SK-N-SH treated with all-trans-retinoic acid at 6 μM for 48 hours (cell line): Measurements from ENCODE around the gene C3orf62.

Source experiments
- ATAC-seq: fragments of 200-7000 bp; cut with Tn5 transposase; 3 replicates; pipeline ENCODE4 v1.9.1; 2020; ENCODE audit warnings: mild to moderate bottlenecking, moderate library complexity
- BACH2 ChIP-seq: fragments of 250-450 bp; sonication (Bioruptor Pico); IDR thresholded peaks from 2 replicates; pipeline ENCODE4 v1.9.0; 2021; ENCODE audit warnings: mild to moderate bottlenecking, borderline replicate concordance
- GLIS3 ChIP-seq: fragments of 250-450 bp; sonication (Bioruptor Pico); IDR thresholded peaks from 2 replicates; pipeline ENCODE4 v1.5.0; 2020; ENCODE audit warnings: mild to moderate bottlenecking, moderate library complexity
- ISL1 ChIP-seq: fragments of 250-450 bp; sonication (Bioruptor Pico); IDR thresholded peaks from 2 replicates; pipeline ENCODE4 v2.1.2; 2022; ENCODE audit warnings: mild to moderate bottlenecking, moderate library complexity
- OSR1 ChIP-seq: fragments of 250-450 bp; sonication (Bioruptor Pico); IDR thresholded peaks from 2 replicates; pipeline ENCODE4 v1.8.0; 2022; ENCODE audit warnings: moderate library complexity, mild to moderate bottlenecking, inconsistent platforms
- SNAI2 ChIP-seq: fragments of 250-450 bp; sonication (Bioruptor Pico); IDR thresholded peaks from 2 replicates; pipeline ENCODE4 v1.5.0; 2020; ENCODE audit warnings: mild to moderate bottlenecking, moderate library complexity
- TOX ChIP-seq: fragments of 250-450 bp; sonication (Bioruptor Pico); IDR thresholded peaks from 2 replicates; pipeline ENCODE4 v1.8.0; 2021; ENCODE audit warnings: mild to moderate bottlenecking, moderate library complexity, borderline replicate concordance
- ZC3H10 ChIP-seq: fragments of 250-450 bp; sonication (Bioruptor Pico); IDR thresholded peaks from 2 replicates; pipeline ENCODE4 v1.5.1; 2021; ENCODE audit warnings: mild to moderate bottlenecking, moderate library complexity
- ZFP30 ChIP-seq: fragments of 450-650 bp; formaldehyde crosslinking; IDR thresholded peaks from 2 replicates; pipeline ENCODE4 v1.5.0; 2022; ENCODE audit warnings: mild to moderate bottlenecking, moderate library complexity
- ZNF70 ChIP-seq: fragments of 450-650 bp; formaldehyde crosslinking; IDR thresholded peaks from 2 replicates; pipeline ENCODE4 v1.5.0; 2020; ENCODE audit warnings: mild to moderate bottlenecking, moderate library complexity
- ZNF8 ChIP-seq: fragments of 450-650 bp; formaldehyde crosslinking; IDR thresholded peaks from 2 replicates; pipeline ENCODE4 v1.5.0; 2020; ENCODE audit warnings: mild to moderate bottlenecking, moderate library complexity
- TF ChIP-seq, protein P1 (sequence below): fragments of 250-450 bp; sonication (Bioruptor Pico); IDR thresholded peaks from 2 replicates; pipeline ENCODE4 v1.5.1; 2021; ENCODE audit warnings: mild to moderate bottlenecking, moderate library complexity
- TF ChIP-seq, protein P2 (sequence below): fragments of 250-450 bp; sonication (Bioruptor Pico); IDR thresholded peaks from 2 replicates; pipeline ENCODE4 v1.8.0; 2021; ENCODE audit warnings: low read depth, mild to moderate bottlenecking, moderate library complexity, borderline replicate concordance
- TF ChIP-seq, protein P3 (sequence below): fragments of 250-450 bp; sonication (Bioruptor Pico); IDR thresholded peaks from 2 replicates; pipeline ENCODE4 v1.5.1; 2020; ENCODE audit warnings: low read depth, mild to moderate bottlenecking, moderate library complexity
- TF ChIP-seq, protein P4 (sequence below): fragments of 250-450 bp; sonication (Bioruptor Pico); IDR thresholded peaks from 2 replicates; pipeline ENCODE4 v1.8.0; 2020; ENCODE audit warnings: mild to moderate bottlenecking, moderate library complexity, borderline replicate concordance

The C3orf62 gene

DNA sequence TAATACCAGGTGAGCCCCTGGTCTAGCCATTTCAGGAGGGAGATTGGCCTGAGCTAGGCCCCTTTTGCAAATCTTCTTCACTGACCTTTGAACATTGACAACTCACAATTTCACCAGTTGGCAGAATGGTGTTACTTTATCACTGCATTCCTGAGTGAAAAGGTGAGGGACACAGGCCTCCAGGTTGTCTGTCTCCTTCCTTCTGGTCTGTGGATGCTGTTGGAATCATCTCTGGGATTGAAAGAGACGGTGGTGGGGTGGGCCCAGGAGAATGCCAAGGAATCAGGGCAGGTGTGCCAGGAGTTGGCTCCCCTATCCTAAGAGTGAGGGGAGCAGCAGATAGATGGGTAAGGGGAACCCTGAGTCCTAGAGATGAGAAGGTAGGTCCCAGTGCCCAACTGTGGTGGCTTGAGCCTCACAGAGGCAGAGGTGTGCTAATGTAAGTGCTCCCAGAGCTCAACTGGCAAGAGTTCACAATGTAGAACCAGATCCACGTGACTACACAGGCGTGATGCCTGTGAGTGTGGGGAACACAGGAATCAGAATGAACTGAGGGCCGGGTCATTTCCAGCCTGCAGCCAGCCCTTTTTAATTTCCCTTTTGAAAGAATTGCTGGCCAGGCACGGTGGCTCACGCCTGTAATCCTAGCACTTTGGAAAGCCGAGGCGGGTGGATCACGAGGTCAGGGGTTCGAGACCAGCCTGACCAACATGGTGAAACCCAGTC, 11.2 kb downstream of the C3orf62 start:
- no peak for ATAC-seq
- no peak for TF ChIP-seq ZNF70

DNA sequence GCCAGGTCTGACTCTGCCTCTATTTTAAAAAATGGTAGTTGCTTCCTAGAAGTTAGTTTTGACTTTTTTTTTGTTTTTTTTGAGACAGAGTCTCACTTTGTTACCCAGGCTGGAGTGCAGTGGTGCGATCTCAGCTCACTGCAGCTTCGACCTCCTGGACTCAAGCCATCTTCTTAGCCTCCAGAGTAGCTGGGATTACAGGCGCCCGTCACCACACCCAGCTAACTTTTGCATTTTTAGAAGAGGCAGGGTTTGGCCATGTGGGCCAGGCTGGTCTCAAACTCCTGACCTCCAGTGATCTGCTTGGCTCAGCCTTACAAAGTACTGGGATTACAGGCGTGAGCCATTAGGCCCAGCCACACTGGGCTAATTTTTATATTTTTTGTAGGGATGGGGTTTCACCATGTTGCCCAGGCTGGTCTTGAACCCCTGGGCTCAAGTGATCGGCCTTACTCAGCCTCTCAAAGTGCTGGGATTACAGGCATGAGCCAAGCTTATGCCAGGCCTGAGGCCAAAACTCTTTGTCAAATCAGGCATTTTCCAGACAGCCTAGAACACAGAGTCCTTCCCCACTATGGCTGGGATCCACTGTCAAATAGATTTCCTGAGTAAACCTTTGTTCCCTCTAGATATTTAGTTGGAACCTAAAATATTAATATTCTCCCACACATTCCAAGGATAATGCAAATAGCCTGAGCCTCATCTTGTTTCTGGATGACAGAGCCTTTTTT, 13.7 kb downstream of the C3orf62 start:
- no peak for ATAC-seq
- no peak for TF ChIP-seq ZNF8 (CRISPR knock-in tag)
- TF ChIP-seq, protein P1, sequence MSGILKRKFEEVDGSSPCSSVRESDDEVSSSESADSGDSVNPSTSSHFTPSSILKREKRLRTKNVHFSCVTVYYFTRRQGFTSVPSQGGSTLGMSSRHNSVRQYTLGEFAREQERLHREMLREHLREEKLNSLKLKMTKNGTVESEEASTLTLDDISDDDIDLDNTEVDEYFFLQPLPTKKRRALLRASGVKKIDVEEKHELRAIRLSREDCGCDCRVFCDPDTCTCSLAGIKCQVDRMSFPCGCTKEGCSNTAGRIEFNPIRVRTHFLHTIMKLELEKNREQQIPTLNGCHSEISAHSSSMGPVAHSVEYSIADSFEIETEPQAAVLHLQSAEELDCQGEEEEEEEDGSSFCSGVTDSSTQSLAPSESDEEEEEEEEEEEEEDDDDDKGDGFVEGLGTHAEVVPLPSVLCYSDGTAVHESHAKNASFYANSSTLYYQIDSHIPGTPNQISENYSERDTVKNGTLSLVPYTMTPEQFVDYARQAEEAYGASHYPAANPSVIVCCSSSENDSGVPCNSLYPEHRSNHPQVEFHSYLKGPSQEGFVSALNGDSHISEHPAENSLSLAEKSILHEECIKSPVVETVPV (CRISPR knock-in tag), result no peak
- TF ChIP-seq, protein P2, sequence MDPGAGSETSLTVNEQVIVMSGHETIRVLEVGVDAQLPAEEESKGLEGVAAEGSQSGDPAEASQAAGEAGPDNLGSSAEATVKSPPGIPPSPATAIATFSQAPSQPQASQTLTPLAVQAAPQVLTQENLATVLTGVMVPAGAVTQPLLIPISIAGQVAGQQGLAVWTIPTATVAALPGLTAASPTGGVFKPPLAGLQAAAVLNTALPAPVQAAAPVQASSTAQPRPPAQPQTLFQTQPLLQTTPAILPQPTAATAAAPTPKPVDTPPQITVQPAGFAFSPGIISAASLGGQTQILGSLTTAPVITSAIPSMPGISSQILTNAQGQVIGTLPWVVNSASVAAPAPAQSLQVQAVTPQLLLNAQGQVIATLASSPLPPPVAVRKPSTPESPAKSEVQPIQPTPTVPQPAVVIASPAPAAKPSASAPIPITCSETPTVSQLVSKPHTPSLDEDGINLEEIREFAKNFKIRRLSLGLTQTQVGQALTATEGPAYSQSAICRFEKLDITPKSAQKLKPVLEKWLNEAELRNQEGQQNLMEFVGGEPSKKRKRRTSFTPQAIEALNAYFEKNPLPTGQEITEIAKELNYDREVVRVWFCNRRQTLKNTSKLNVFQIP, result no peak
- TF ChIP-seq, all 23 proteins: peak for 0

DNA sequence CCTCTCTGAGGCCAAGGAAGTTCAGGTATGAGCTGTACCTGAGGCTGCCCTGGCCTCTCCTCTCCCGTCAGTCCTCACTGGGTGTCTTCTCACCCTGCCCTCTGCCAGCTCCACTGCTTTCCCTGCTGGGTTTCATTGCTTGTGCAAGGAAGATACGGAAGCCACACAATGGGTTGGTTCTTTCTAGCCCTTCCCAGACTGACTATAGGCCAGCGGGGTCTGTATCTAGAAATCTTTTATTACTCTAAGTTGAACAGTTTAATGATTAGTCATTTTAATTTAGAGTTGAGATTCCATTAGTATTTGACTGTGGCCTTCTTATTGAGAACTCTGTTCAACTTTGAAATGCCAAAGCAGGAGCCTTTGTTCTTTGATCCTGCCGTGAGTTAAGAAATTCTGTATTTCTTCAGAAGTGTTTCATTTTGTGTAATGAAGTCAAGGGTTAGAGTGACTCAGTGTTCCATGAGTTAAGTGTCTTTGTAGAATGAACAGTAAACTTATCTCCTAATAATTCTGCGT, 16.2 kb downstream of the C3orf62 start:
- TF ChIP-seq ZNF8 (CRISPR knock-in tag), result no peak
- peak; percentile 59 for TF ChIP-seq ISL1 (CRISPR knock-in tag)
- peak; percentile 30 for ATAC-seq

DNA sequence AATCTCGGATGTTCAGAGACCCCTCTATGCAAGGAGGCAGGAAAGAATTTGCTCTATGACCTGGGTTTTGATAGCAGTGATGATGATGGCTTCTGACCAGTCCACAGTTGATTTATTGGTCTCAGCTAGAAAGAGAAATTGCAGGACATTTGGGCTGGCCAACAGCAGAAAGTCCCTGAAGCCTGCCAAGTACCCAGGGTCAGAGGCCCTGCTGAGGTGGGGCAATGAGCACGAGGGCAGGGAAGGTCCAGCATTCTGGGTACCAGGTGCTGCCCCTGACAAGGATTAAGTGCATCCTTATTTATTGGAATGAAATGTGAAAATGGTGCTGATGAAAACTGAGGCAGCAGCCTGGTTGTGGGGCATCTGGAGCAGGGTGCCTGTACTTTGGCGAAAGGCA, 19.8 kb downstream of the C3orf62 start:
- TF ChIP-seq, protein P1 (CRISPR knock-in tag), result no peak
- TF ChIP-seq ISL1 (CRISPR knock-in tag), result no peak
- ATAC-seq, result no peak

DNA sequence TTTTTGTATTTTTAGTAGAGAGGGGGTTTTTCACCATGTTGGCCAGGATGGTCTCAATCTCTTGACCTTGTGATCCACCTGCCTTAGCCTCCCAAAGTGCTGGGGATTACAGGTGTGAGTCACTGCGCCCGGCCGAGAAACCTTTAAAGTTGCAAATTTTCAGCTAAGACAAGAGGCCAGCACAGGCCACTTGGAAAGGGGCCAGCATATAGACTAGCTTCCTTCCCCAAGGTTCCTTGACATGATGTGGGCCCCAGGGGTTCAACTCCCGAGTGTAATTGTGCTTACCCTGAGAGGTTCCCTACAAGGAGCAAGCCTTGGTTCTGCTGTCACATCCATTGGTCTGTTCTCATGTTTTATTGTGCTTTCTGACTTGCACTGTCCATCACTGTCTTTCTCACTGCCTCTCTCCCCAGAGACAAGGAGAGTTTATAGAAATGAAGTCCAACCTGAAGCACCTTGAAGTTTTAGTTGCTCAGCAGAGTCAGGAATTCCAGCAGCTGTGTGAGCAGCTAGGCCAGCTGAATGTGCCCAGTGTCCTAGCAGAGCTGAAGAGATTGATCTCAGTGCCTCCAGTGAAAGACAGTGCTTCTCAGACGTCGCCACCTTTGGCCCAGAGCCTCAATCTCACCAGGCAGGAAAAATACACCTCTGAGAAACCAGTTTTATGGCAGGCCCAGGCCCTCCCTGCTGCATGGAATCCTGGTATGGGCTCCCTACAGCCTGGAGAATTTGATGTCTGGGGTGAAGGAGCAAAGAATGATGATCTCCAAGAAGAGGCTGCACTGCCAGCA, 21.1 kb downstream of the C3orf62 start:
- no peak for TF ChIP-seq ZC3H10 (CRISPR knock-in tag)
- TF ChIP-seq TOX (CRISPR knock-in tag), result no peak
- no peak for TF ChIP-seq ISL1 (CRISPR knock-in tag)
- TF ChIP-seq, protein P1 (CRISPR knock-in tag), result no peak
- TF ChIP-seq ZFP30 (CRISPR knock-in tag), result no peak
- TF ChIP-seq GLIS3 (CRISPR knock-in tag), result no peak
- TF ChIP-seq, protein P3, sequence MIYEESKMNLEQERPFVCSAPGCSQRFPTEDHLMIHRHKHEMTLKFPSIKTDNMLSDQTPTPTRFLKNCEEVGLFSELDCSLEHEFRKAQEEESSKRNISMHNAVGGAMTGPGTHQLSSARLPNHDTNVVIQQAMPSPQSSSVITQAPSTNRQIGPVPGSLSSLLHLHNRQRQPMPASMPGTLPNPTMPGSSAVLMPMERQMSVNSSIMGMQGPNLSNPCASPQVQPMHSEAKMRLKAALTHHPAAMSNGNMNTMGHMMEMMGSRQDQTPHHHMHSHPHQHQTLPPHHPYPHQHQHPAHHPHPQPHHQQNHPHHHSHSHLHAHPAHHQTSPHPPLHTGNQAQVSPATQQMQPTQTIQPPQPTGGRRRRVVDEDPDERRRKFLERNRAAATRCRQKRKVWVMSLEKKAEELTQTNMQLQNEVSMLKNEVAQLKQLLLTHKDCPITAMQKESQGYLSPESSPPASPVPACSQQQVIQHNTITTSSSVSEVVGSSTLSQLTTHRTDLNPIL (CRISPR knock-in tag), result no peak
- no peak for TF ChIP-seq BACH2 (CRISPR knock-in tag)
- no peak for TF ChIP-seq SNAI2
- no peak for TF ChIP-seq OSR1
- TF ChIP-seq, protein P4, sequence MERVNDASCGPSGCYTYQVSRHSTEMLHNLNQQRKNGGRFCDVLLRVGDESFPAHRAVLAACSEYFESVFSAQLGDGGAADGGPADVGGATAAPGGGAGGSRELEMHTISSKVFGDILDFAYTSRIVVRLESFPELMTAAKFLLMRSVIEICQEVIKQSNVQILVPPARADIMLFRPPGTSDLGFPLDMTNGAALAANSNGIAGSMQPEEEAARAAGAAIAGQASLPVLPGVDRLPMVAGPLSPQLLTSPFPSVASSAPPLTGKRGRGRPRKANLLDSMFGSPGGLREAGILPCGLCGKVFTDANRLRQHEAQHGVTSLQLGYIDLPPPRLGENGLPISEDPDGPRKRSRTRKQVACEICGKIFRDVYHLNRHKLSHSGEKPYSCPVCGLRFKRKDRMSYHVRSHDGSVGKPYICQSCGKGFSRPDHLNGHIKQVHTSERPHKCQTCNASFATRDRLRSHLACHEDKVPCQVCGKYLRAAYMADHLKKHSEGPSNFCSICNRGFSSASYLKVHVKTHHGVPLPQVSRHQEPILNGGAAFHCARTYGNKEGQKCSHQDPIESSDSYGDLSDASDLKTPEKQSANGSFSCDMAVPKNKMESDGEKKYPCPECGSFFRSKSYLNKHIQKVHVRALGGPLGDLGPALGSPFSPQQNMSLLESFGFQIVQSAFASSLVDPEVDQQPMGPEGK (CRISPR knock-in tag), result no peak
- TF ChIP-seq, all 23 proteins: peak for 0
- no peak for ATAC-seq
